ENCODE data around the gene HPD.

- TF ChIP-seq, protein P1, sequence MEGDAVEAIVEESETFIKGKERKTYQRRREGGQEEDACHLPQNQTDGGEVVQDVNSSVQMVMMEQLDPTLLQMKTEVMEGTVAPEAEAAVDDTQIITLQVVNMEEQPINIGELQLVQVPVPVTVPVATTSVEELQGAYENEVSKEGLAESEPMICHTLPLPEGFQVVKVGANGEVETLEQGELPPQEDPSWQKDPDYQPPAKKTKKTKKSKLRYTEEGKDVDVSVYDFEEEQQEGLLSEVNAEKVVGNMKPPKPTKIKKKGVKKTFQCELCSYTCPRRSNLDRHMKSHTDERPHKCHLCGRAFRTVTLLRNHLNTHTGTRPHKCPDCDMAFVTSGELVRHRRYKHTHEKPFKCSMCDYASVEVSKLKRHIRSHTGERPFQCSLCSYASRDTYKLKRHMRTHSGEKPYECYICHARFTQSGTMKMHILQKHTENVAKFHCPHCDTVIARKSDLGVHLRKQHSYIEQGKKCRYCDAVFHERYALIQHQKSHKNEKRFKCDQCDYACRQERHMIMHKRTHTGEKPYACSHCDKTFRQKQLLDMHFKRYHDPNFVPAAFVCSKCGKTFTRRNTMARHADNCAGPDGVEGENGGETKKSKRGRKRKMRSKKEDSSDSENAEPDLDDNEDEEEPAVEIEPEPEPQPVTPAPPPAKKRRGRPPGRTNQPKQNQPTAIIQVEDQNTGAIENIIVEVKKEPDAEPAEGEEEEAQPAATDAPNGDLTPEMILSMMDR (IDR thresholded peaks at IDR 0.05), result peak in 1 of 4 donors; percentile 7
- peak; percentile 69 for TF ChIP-seq POLR2A (IDR thresholded peaks at IDR 0.05)
These were observed at the start of gene HPD for GRCh38 chr12:121858662-121859572.
